Natural killer cell (primary cell): Measurements from ENCODE around the gene NUDT3. TPM values are rescaled to one million over a fixed set of nuclear protein-coding genes. Genes with fewer than 3 reads are reported as not detected.
"Not testable (repeated sequence)": the region's sequence is repeated elsewhere in the genome, so short reads cannot be mapped to it uniquely, and the experiment has no call there.

Experiments
- ATAC-seq, 3 donors: fragments of 150-1000 bp in 2 of 3; fragments of 200-7000 bp in 1 of 3; cut with Tn5 transposase; 1 replicate in 1 of 3; 2 replicates in 2 of 3; pipeline ENCODE4 v1.10.0; 2021; ENCODE audit warnings: mild to moderate bottlenecking in 2 of 3, moderate library complexity in 2 of 3
- DNase-seq, 2 donors: peaks; one replicate each; pipeline versions ENCODE4 v3.0.0 to v3.0.0-alpha.2; 2013 to 2021; ENCODE audit warnings: mixed read lengths in 1 of 2
- H3K27ac ChIP-seq: one replicate; pipeline ENCODE4 v1.5.1; 2013; ENCODE audit warnings: mild to moderate bottlenecking, low read length
- H3K27me3 ChIP-seq: one replicate; pipeline ENCODE4 v1.6.1; 2013; ENCODE audit warnings: low read length; ENCODE audit not compliant: control insufficient read depth, insufficient read depth
- H3K36me3 ChIP-seq: one replicate; pipeline ENCODE4 v1.6.1; 2013; ENCODE audit warnings: low read length; ENCODE audit not compliant: control insufficient read depth, insufficient read depth
- H3K4me1 ChIP-seq: one replicate; pipeline ENCODE4 v1.6.1; 2013; ENCODE audit warnings: low read length; ENCODE audit not compliant: control insufficient read depth, insufficient read depth
- H3K4me3 ChIP-seq: one replicate; pipeline ENCODE4 v1.5.1; 2013; ENCODE audit warnings: low read length
- H3K9me3 ChIP-seq: one replicate; pipeline ENCODE4 v1.6.1; 2013; ENCODE audit warnings: low read length; ENCODE audit not compliant: control insufficient read depth, insufficient read depth
- H3K27ac Mint-ChIP-seq, 2 donors: one replicate each; pipeline ENCODE4 v1.8.0; 2022; ENCODE audit warnings: mild to moderate bottlenecking in 2 of 2, mixed read lengths in 2 of 2, moderate library complexity in 1 of 2
- H3K27me3 Mint-ChIP-seq, 2 donors: one replicate each; pipeline ENCODE4 v1.8.0; 2022; ENCODE audit warnings: low read depth in 2 of 2, mixed read lengths in 2 of 2
- H3K36me3 Mint-ChIP-seq: one replicate; pipeline ENCODE4 v1.8.0; 2022; ENCODE audit warnings: mixed read lengths
- H3K4me1 Mint-ChIP-seq, 2 donors: one replicate each; pipeline ENCODE4 v1.8.0; 2022; ENCODE audit warnings: mixed read lengths in 2 of 2
- H3K4me3 Mint-ChIP-seq: one replicate; pipeline ENCODE4 v1.8.0; 2022; ENCODE audit warnings: mild to moderate bottlenecking, moderate library complexity, mixed read lengths
- H3K9me3 Mint-ChIP-seq, 2 donors: one replicate each; pipeline ENCODE4 v1.8.0; 2022; ENCODE audit warnings: mixed read lengths in 2 of 2
- CTCF ChIP-seq: fragments of 200-600 bp; IDR thresholded peaks from one replicate; pipeline ENCODE4 v1.8.0; 2022; ENCODE audit warnings: antibody characterized with exemption
- WGBS: methylation state at CpG from one replicate; pipeline ENCODE4 v1.1.7; 2013; ENCODE audit warnings: missing lambda C conversion rate; ENCODE audit not compliant: insufficient coverage; 5-methylcytosine and 5-hydroxymethylcytosine counted together
- intact Hi-C: fragments of 100-400 bp; cut with micrococcal nuclease; formaldehyde crosslinking; loops from one replicate; pipeline ENCODE4 v1.14.2; 2022
- total RNA-seq, 4 donors: library from RNA; stranded (reverse); fragments of 120-200 nt in 1 of 4; gene quantifications; one replicate each; pipeline versions ENCODE4 v1.2.3 to v1.2.4, GENCODE V29; 2013 to 2022

Gene NUDT3
- total RNA-seq, 3 donors from 2014 or later (not counting 1 experiment from before 2014, with no cell fraction given) = 22.0 to 26.3 (median 26.1) TPM

GRCh38 chr6:34370361-34370760 is 22.1 kb downstream of the NUDT3 start:
- Mint-ChIP-seq H3K27ac (no peak overlapping the region), H3K36me3 (no peaks in the 10 kb centered on the region)
- no peak for ATAC-seq

GRCh38 chr6:34369385-34369784 is 23.1 kb downstream of the NUDT3 start:
- no peaks in the 10 kb centered on the region for H3K36me3 ChIP-seq
- peaks cover 4% of the 10 kb centered on the region for H3K4me1 ChIP-seq
- WGBS = 74% methylated on average over 4 of the region's 4 CpGs
- Mint-ChIP-seq H3K36me3 (no peaks in the 10 kb centered on the region), H3K4me3 (no peak overlapping the region), H3K27ac (no peak overlapping the region), H3K9me3 (no peaks in the 10 kb centered on the region), H3K27me3 (no peaks in the 10 kb centered on the region), H3K4me1 (peaks cover 8 to 25% of the 10 kb centered on the region in 2 donors)
- no peak overlapping the region for H3K27ac ChIP-seq
- H3K27me3 ChIP-seq = no peaks in the 10 kb centered on the region
- no peaks in the 10 kb centered on the region for H3K9me3 ChIP-seq
- no peak for ATAC-seq
- DNase-seq = no peak
- H3K4me3 ChIP-seq = no peak overlapping the region
- TF ChIP-seq CTCF = no peak
- intact Hi-C loops = no loop called here

More at GRCh38 chr6:34370361-34370760, 22.1 kb downstream of the NUDT3 start:
- intact Hi-C loops = no loop called here
- Histone ChIP-seq H3K4me1 (peaks cover 4% of the 10 kb centered on the region), H3K9me3 (no peaks in the 10 kb centered on the region), H3K36me3 (no peaks in the 10 kb centered on the region), H3K27ac (no peak overlapping the region), H3K27me3 (no peaks in the 10 kb centered on the region), H3K4me3 (no peak overlapping the region)
- TF ChIP-seq CTCF = no peak
- Mint-ChIP-seq H3K9me3 (no peaks in the 10 kb centered on the region), H3K4me3 (no peak overlapping the region), H3K4me1 (peaks cover 6 to 25% of the 10 kb centered on the region in 2 donors), H3K27me3 (no peaks in the 10 kb centered on the region)
- WGBS = 81% methylated on average over 4 of the region's 5 CpGs
- DNase-seq = no peak

- 88% methylated on average over 3 of the region's 3 CpGs for WGBS
- Histone ChIP-seq H3K36me3 (no peaks in the 10 kb centered on the region), H3K4me1 (peaks cover 4% of the 10 kb centered on the region), H3K4me3 (no peak overlapping the region), H3K27ac (no peak overlapping the region), H3K27me3 (no peaks in the 10 kb centered on the region), H3K9me3 (no peaks in the 10 kb centered on the region)
- H3K36me3 Mint-ChIP-seq = no peaks in the 10 kb centered on the region
- no peak overlapping the region for H3K27ac Mint-ChIP-seq
- H3K27me3 Mint-ChIP-seq = no peaks in the 10 kb centered on the region
- H3K4me3 Mint-ChIP-seq = no peak overlapping the region
- no peak for TF ChIP-seq CTCF
- H3K4me1 Mint-ChIP-seq = peaks cover 31 to 45% of the 10 kb centered on the region in 2 donors
- ATAC-seq (no peak), DNase-seq (no peak)
- intact Hi-C loops = no loop called here
- no peaks in the 10 kb centered on the region for H3K9me3 Mint-ChIP-seq
These were observed 25.9 kb downstream of the NUDT3 start for GRCh38 chr6:34366639-34366921.

DNA sequence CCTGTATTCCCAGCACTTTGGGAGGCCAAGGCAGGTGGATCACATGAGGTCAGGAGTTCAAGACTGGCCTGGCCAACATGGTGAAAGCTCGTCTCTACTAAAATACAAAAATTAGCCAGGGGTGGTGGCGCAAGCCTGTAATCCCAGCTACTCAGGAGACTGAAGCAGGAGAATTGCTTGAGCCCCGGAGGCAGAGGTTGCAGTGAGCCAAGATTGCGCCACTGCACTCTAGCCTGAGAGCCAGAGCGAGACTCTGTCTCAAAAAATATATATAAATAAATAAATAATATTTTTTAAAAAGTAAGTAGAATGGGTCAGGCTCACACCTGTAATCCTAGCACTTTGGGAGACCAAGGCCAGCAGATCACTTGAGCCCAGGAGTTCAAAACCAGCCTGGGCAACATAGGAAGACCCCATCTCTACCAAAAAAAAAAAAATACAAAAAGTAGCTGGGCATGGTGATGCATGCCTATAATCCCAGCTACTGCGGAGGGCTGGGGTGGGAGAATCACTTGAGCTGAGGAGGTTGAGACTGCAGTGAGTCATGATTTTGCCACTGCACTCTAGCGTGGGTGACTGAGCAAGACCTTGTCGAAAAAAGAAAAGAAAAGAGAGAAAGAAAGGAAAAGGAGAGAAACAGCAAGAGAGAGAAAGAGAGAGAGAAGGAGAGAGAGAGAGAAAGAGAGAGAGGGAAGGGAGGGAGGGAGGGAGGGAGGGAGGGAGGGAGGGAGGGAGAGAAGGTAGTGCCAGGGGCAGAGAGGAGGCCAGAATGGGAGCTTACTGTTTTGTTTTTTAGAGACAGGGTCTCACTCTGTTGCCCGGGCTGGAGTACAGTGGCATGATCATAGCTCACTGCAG is 26.5 kb downstream of the NUDT3 start:
- H3K4me1 ChIP-seq, H3K36me3 ChIP-seq, H3K27ac ChIP-seq, H3K27me3 ChIP-seq, H3K4me3 Mint-ChIP-seq, H3K27me3 Mint-ChIP-seq, ATAC-seq, DNase-seq, H3K9me3 Mint-ChIP-seq, intact Hi-C loops, H3K27ac Mint-ChIP-seq, H3K36me3 Mint-ChIP-seq, H3K9me3 ChIP-seq, H3K4me3 ChIP-seq: not testable (repeated sequence)
- peaks cover 36 to 51% of the 10 kb centered on the region in 2 donors for H3K4me1 Mint-ChIP-seq
- WGBS = 88% methylated on average over 7 of the region's 9 CpGs

DNA sequence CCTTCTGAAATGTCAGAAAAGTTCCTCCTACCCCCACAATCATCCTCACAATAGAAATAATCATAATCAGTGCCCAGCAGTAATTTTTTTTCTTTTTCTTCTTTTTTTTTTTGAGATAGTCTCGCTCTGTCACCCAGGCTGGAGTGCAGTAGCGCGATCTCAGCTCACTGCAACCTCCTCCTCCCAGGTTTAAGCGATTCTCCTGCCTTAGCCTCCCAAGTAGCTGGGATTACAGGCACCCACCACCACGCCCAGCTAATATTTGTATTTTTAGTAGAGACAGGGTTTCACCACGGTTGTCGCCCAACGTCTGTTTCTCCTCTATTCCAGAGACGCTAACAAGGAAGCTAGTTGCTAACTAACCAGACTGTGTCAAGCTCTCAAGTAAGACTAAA is 28.8 kb downstream of the NUDT3 start:
- H3K4me1 ChIP-seq, H3K27ac ChIP-seq, H3K36me3 Mint-ChIP-seq, H3K9me3 Mint-ChIP-seq, H3K9me3 ChIP-seq, H3K27me3 ChIP-seq, H3K27me3 Mint-ChIP-seq, H3K36me3 ChIP-seq, ATAC-seq, DNase-seq, intact Hi-C loops, H3K4me3 ChIP-seq, H3K4me3 Mint-ChIP-seq: not testable (repeated sequence)
- peaks cover 41 to 55% of the 10 kb centered on the region in 2 donors for H3K4me1 Mint-ChIP-seq
- H3K27ac Mint-ChIP-seq = peak overlapping the region in 1 of 2 donors; percentile 65
- 84% methylated on average over 8 of the region's 9 CpGs for WGBS
